ENCODE results near the gene BCL7A. TPM values are rescaled to one million over a fixed set of nuclear protein-coding genes. Genes with fewer than 3 reads are reported as not detected.

BCL7A gene
- total RNA-seq, 4 donors from 2014 or later, result 18.3 to 27.2 (median 22.7) TPM

- WGBS, 2 donors, result 96% methylated on average over 11 of the region's 11 CpGs
- DNase-seq, result no peak
- TF ChIP-seq POLR2A (IDR thresholded peaks at IDR 0.05), result no peak
- TF ChIP-seq, protein P1, sequence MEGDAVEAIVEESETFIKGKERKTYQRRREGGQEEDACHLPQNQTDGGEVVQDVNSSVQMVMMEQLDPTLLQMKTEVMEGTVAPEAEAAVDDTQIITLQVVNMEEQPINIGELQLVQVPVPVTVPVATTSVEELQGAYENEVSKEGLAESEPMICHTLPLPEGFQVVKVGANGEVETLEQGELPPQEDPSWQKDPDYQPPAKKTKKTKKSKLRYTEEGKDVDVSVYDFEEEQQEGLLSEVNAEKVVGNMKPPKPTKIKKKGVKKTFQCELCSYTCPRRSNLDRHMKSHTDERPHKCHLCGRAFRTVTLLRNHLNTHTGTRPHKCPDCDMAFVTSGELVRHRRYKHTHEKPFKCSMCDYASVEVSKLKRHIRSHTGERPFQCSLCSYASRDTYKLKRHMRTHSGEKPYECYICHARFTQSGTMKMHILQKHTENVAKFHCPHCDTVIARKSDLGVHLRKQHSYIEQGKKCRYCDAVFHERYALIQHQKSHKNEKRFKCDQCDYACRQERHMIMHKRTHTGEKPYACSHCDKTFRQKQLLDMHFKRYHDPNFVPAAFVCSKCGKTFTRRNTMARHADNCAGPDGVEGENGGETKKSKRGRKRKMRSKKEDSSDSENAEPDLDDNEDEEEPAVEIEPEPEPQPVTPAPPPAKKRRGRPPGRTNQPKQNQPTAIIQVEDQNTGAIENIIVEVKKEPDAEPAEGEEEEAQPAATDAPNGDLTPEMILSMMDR (IDR thresholded peaks at IDR 0.05), result no peak
- Histone ChIP-seq H3K27ac (no peak overlapping the region), H3K9me3 (no peaks in the 10 kb centered on the region), H3K4me1 (peaks cover 17 to 29% of the 10 kb centered on the region in 2 donors), H3K27me3 (no peaks in the 10 kb centered on the region), H3K36me3 (no peaks in the 10 kb centered on the region), H3K4me3 (replicated peaks in 1 of 3) (no peak overlapping the region)
- intact Hi-C loops (cut with DNase I), result no loop called here
These were observed 37.0 kb downstream of the BCL7A start for GRCh38 chr12:122058549-122059149.

GRCh38 chr12:122059203-122059960 lies 37.7 kb downstream of the BCL7A start:
- no peak for DNase-seq
- no peak overlapping the region for H3K27ac ChIP-seq

GRCh38 chr12:122060081-122060501 lies 38.4 kb downstream of the BCL7A start:
- H3K27me3 ChIP-seq, result no peaks in the 10 kb centered on the region
- whole genome bisulfite sequencing, 2 donors, result 77 to 79% methylated on average over 22 of the region's 22 CpGs
- intact Hi-C loops (cut with DNase I), result no loop called here
- no peak overlapping the region for H3K4me3 ChIP-seq (replicated peaks in 1 of 3)
- peaks cover 32 to 34% of the 10 kb centered on the region in 2 donors for H3K4me1 ChIP-seq
- H3K36me3 ChIP-seq, result no peaks in the 10 kb centered on the region
- no peak overlapping the region for H3K27ac ChIP-seq
- no peak for DNase-seq
- TF ChIP-seq, protein P1 (IDR thresholded peaks at IDR 0.05), result no peak
- no peak for TF ChIP-seq POLR2A (IDR thresholded peaks at IDR 0.05)
- H3K9me3 ChIP-seq, result no peaks in the 10 kb centered on the region

More at GRCh38 chr12:122059203-122059960, 37.7 kb downstream of the BCL7A start:
- H3K9me3 ChIP-seq, result no peaks in the 10 kb centered on the region
- intact Hi-C loops (cut with DNase I), result no loop called here
- H3K36me3 ChIP-seq, result no peaks in the 10 kb centered on the region
- H3K27me3 ChIP-seq, result no peaks in the 10 kb centered on the region
- TF ChIP-seq, protein P1 (IDR thresholded peaks at IDR 0.05), result no peak
- no peak for TF ChIP-seq POLR2A (IDR thresholded peaks at IDR 0.05)
- no peak overlapping the region for H3K4me3 ChIP-seq (replicated peaks in 1 of 3)
- WGBS, 2 donors, result 93 to 94% methylated on average over 28 of the region's 28 CpGs
- peaks cover 25 to 30% of the 10 kb centered on the region in 2 donors for H3K4me1 ChIP-seq

DNA sequence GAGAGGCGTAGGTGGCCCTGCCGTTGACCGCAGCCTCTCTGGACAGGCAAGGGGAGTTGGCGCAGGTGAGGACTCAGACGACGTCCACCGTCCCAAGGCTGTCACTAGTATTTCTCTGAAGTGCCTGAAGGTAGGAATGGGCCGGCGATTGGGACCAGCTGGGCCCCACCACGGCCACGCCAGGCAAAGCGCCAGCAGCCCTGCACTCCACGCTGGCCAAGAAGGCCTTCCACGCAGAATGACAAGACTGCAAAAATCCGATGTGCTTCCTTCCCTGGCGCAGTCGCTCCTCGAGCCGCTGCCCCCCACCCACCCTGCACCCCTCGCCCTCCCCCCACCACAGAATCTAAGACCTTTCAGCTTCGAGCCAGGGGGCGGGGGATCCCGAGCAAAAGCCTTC lies 39.6 kb downstream of the BCL7A start:
- 94% methylated on average over 4 to 23 of the region's 23 CpGs for WGBS, 2 donors
- H3K4me1 ChIP-seq, result peaks cover 42 to 45% of the 10 kb centered on the region in 2 donors
- no peaks in the 10 kb centered on the region for H3K36me3 ChIP-seq
- no peaks in the 10 kb centered on the region for H3K27me3 ChIP-seq
- peak overlapping the region in 1 of 3 donors; percentile 94 for H3K27ac ChIP-seq
- TF ChIP-seq, protein P1 (IDR thresholded peaks at IDR 0.05), result no peak
- no peak for TF ChIP-seq POLR2A (IDR thresholded peaks at IDR 0.05)
- no peak overlapping the region for H3K4me3 ChIP-seq (replicated peaks in 1 of 3)
- no peaks in the 10 kb centered on the region for H3K9me3 ChIP-seq
- no peak for DNase-seq
- intact Hi-C loops (cut with DNase I), result no loop called here
